A673 (cell line): Measurements from ENCODE around the gene TEP1. TPM values are rescaled to one million over a fixed set of nuclear protein-coding genes. Genes with fewer than 3 reads are reported as not detected.
"Not testable (repeated sequence)": the region's sequence is repeated elsewhere in the genome, so short reads cannot be mapped to it uniquely, and the experiment has no call there.

ENCODE experiments used
- BruUV-seq: library from RNA; stranded (reverse); fragments of 400-500 nt; replicated peaks from 2 replicates; lab custom pipeline; 2021; lab: Mats Ljungman, UMichigan
- CTCF ChIA-PET: fragments of 300-600 bp; sonication (Branson Sonifier 250); formaldehyde crosslinking; loops from one replicate; lab custom pipeline; 2022; ENCODE audit warnings: antibody characterized with exemption; lab: Charles Lee
- POLR2A ChIA-PET: fragments of 300-600 bp; sonication (Branson Sonifier 250); formaldehyde crosslinking; loops from one replicate; lab custom pipeline; 2022; ENCODE audit warnings: antibody characterized with exemption; ENCODE audit not compliant: low non-redundant PET; lab: Charles Lee
- DNase-seq: peaks from one replicate; pipeline ENCODE4 v3.0.0-alpha.2; 2015; ENCODE audit warnings: low spot score
- H3K27ac ChIP-seq: fragments of 200-600 bp; sonication (generic); 2 replicates; pipeline ENCODE4 v1.5.1; 2016; ENCODE audit warnings: mixed run types, low read depth, mild to moderate bottlenecking, mixed read lengths, antibody characterized with exemption, low read length; ENCODE audit not compliant: poor library complexity, severe bottlenecking
- H3K27me3 ChIP-seq: fragments of 200-600 bp; sonication (generic); replicated peaks from 2 replicates; pipeline ENCODE4 v1.6.1; 2017; ENCODE audit warnings: mixed run types, low read depth, mild to moderate bottlenecking, mixed read lengths, antibody characterized with exemption, low read length; ENCODE audit not compliant: insufficient read depth, poor library complexity
- H3K36me3 ChIP-seq: fragments of 200-600 bp; sonication (generic); 2 replicates; pipeline ENCODE4 v1.6.1; 2016; ENCODE audit warnings: mixed run types, mild to moderate bottlenecking, mixed read lengths, antibody characterized with exemption, low read length; ENCODE audit not compliant: insufficient read depth, poor library complexity, severe bottlenecking
- H3K4me1 ChIP-seq: fragments of 200-600 bp; sonication (generic); 2 replicates; pipeline ENCODE4 v1.6.1; 2017; ENCODE audit warnings: mixed run types, mild to moderate bottlenecking, mixed read lengths, antibody characterized with exemption, low read length; ENCODE audit not compliant: insufficient read depth, poor library complexity, severe bottlenecking
- H3K4me3 ChIP-seq: fragments of 200-600 bp; sonication (generic); 2 replicates; pipeline ENCODE4 v1.5.1; 2016; ENCODE audit warnings: low read depth, mixed run types, mild to moderate bottlenecking, mixed read lengths, low read length; ENCODE audit not compliant: poor library complexity, severe bottlenecking
- H3K9me3 ChIP-seq: fragments of 200-600 bp; sonication (generic); 2 replicates; pipeline ENCODE4 v1.6.1; 2016; ENCODE audit warnings: mixed run types, low read depth, mild to moderate bottlenecking, mixed read lengths, antibody characterized with exemption, low read length; ENCODE audit not compliant: poor library complexity, severe bottlenecking
- CTCF ChIP-seq: fragments of 300-800, 200-600 bp; sonication (generic); conservative IDR thresholded peaks from 2 replicates; pipeline ENCODE4 v1.5.1; 2017; ENCODE audit warnings: low read depth, mild to moderate bottlenecking, antibody characterized with exemption, low read length, moderate library complexity, mixed read lengths
- EZH2 ChIP-seq: fragments of 200-600 bp; sonication (generic); IDR thresholded peaks from 2 replicates; pipeline ENCODE4 v1.6.1; 2017; ENCODE audit warnings: borderline replicate concordance, low read depth, mild to moderate bottlenecking, mixed read lengths, antibody characterized with exemption, low read length; ENCODE audit not compliant: poor library complexity, severe bottlenecking
- intact Hi-C: fragments of 100-400 bp; cut with micrococcal nuclease; formaldehyde crosslinking; loops from one replicate; pipeline ENCODE4 v1.10.0; 2022; ENCODE audit not compliant: unreplicated experiment
- total RNA-seq: library from RNA; stranded (reverse); gene quantifications from 2 replicates; pipeline ENCODE4 v1.2.3, GENCODE V29; 2021

The TEP1 gene
- total RNA-seq, 1 experiment from 2014 or later, result 12.3 TPM

GRCh38 chr14:20343862-20344220 lies 69.5 kb downstream of the TEP1 start:
- H3K4me3 ChIP-seq, result peak overlapping the region; percentile 73
- H3K27me3 ChIP-seq, result no peaks in the 10 kb centered on the region
- H3K4me1 ChIP-seq, result peaks cover 4% of the 10 kb centered on the region
- DNase-seq, result no peak
- peaks cover 37% of the 10 kb centered on the region for H3K36me3 ChIP-seq
- BruUV-seq, result TSS peak; percentile 70
- H3K9me3 ChIP-seq, result no peaks in the 10 kb centered on the region
- ChIA-PET CTCF (interaction anchor here (1.6 kb wide), 1 partner anchor 72 kb away, joined by 6 read pairs; no protein-coding TSS in a partner anchor), POLR2A (no interaction called here)
- TF ChIP-seq CTCF (no peak), EZH2 (no peak)
- intact Hi-C loops, result loop anchor here (1.0 to 2.0 kb wide), 4 partner anchors 111 to 339 kb away; partner anchors contain the start of gene APEX1
- H3K27ac ChIP-seq, result peak overlapping the region; percentile 91

GRCh38 chr14:20343092-20343861 lies 70.0 kb downstream of the TEP1 start, which contains the start of gene PARP2:
PARP2 (plus strand) TSS chr14:20343635; CDS start chr14:20343642, 7 bp downstream.
- peak; percentile 100 for DNase-seq
- Histone ChIP-seq H3K27me3 (no peaks in the 10 kb centered on the region), H3K9me3 (no peaks in the 10 kb centered on the region), H3K4me3 (peak within 1 kb of the TSS; percentile 73), H3K27ac (peak within 1 kb of the TSS; percentile 91), H3K36me3 (peaks cover 31% of the 10 kb centered on the region), H3K4me1 (peaks cover 4% of the 10 kb centered on the region)
- no TSS peak for BruUV-seq
- intact Hi-C loops, result loop anchor here (1.0 to 2.0 kb wide), 4 partner anchors 112 to 340 kb away; partner anchors contain the start of gene APEX1
- TF ChIP-seq CTCF (no peak), EZH2 (no peak)
- POLR2A ChIA-PET, result interaction anchor here (0.6 to 0.7 kb wide), 2 partner anchors 20 to 68 kb away, joined by 5 to 15 read pairs; no protein-coding TSS in a partner anchor
- CTCF ChIA-PET, result interaction anchor here (0.7 to 1.7 kb wide), 3 partner anchors 15 to 338 kb away, joined by 6 to 14 read pairs (median 11); no protein-coding TSS in a partner anchor

- Histone ChIP-seq H3K4me3 (peak overlapping the region; percentile 73), H3K4me1 (peaks cover 4% of the 10 kb centered on the region), H3K36me3 (peaks cover 18% of the 10 kb centered on the region), H3K27me3 (no peaks in the 10 kb centered on the region), H3K9me3 (no peaks in the 10 kb centered on the region), H3K27ac (peak overlapping the region; percentile 91)
- TF ChIP-seq EZH2, result no peak
- no peak for TF ChIP-seq CTCF
- intact Hi-C loops, result loop anchor here (1.0 to 2.0 kb wide), 3 partner anchors 8 to 341 kb away; partner anchors contain the start of gene CCNB1IP1
- DNase-seq, result no peak
- POLR2A ChIA-PET, result interaction anchor here (0.6 kb wide), 3 partner anchors 14 to 269 kb away, joined by 3 to 7 read pairs (median 6); partner anchors contain the start of gene TEP1
- CTCF ChIA-PET, result no interaction called here
- no TSS peak for BruUV-seq
Measured at GRCh38 chr14:20341646-20342045, 71.7 kb downstream of the TEP1 start.

GRCh38 chr14:20341032-20341431 lies 72.3 kb downstream of the TEP1 start:
- H3K27ac ChIP-seq, H3K9me3 ChIP-seq, POLR2A ChIA-PET, H3K27me3 ChIP-seq, CTCF ChIA-PET, H3K4me3 ChIP-seq, BruUV-seq, intact Hi-C loops, H3K4me1 ChIP-seq, DNase-seq: not testable (repeated sequence)
- H3K36me3 ChIP-seq, result peaks cover 12% of the 10 kb centered on the region
